GM06990 (cell line): ENCODE results near the gene FANCL.
"Not testable (repeated sequence)": the region's sequence is repeated elsewhere in the genome, so short reads cannot be mapped to it uniquely, and the experiment has no call there.

Experiments
- DNase-seq: peaks from one replicate; pipeline ENCODE4 v3.0.0-alpha.2; 2011; ENCODE audit not compliant: insufficient read length; ENCODE audit errors: extremely low read depth
- H3K27me3 ChIP-seq: replicated peaks from 2 replicates; pipeline ENCODE4 v1.6.0; 2011; ENCODE audit warnings: low read length; ENCODE audit not compliant: control insufficient read depth, insufficient read depth
- H3K36me3 ChIP-seq: 2 replicates; pipeline ENCODE4 v1.5.1; 2011; ENCODE audit warnings: low read length; ENCODE audit not compliant: control insufficient read depth, insufficient read depth
- H3K4me3 ChIP-seq: replicated peaks from 2 replicates; pipeline ENCODE4 v1.5.1; 2011; ENCODE audit warnings: low read depth, mild to moderate bottlenecking, control low read depth, low read length
- CTCF ChIP-seq: IDR thresholded peaks from 2 replicates; pipeline ENCODE4 v1.5.1; 2011; ENCODE audit warnings: low read length, control low read depth, mild to moderate bottlenecking, inconsistent platforms; ENCODE audit not compliant: insufficient read depth, poor library complexity, severe bottlenecking

FANCL gene

GRCh38 chr2:58182527-58182926 is 58.6 kb downstream of the FANCL start:
- Histone ChIP-seq H3K36me3 (no peaks in the 10 kb centered on the region), H3K4me3 (no peak overlapping the region), H3K27me3 (no peaks in the 10 kb centered on the region)
- TF ChIP-seq CTCF = no peak
- DNase-seq = no peak

GRCh38 chr2:58180635-58181034 is 60.5 kb downstream of the FANCL start:
- no peaks in the 10 kb centered on the region for H3K27me3 ChIP-seq
- no peak for DNase-seq
- no peak overlapping the region for H3K4me3 ChIP-seq
- no peak for TF ChIP-seq CTCF
- no peaks in the 10 kb centered on the region for H3K36me3 ChIP-seq

GRCh38 chr2:58180175-58180574 is 61.0 kb downstream of the FANCL start:
- H3K27me3 ChIP-seq, DNase-seq, H3K36me3 ChIP-seq, H3K4me3 ChIP-seq: not testable (repeated sequence)

GRCh38 chr2:58177187-58177586 is 63.9 kb downstream of the FANCL start:
- not testable (repeated sequence) for H3K27me3 ChIP-seq, DNase-seq, H3K36me3 ChIP-seq, H3K4me3 ChIP-seq

- not testable (repeated sequence) for H3K27me3 ChIP-seq, DNase-seq, H3K4me3 ChIP-seq, H3K36me3 ChIP-seq
These were observed 69.3 kb downstream of the FANCL start for GRCh38 chr2:58171831-58172230.

- H3K4me3 ChIP-seq, H3K27me3 ChIP-seq, DNase-seq, H3K36me3 ChIP-seq: not testable (repeated sequence)
These were observed 70.7 kb downstream of the FANCL start for GRCh38 chr2:58170334-58170933.

GRCh38 chr2:58169845-58170244 is 71.3 kb downstream of the FANCL start:
- DNase-seq, H3K36me3 ChIP-seq, H3K27me3 ChIP-seq: not testable (repeated sequence)

GRCh38 chr2:58168130-58168529 is 73.0 kb downstream of the FANCL start:
- H3K27me3 ChIP-seq, H3K4me3 ChIP-seq, DNase-seq, H3K36me3 ChIP-seq: not testable (repeated sequence)

More at GRCh38 chr2:58169845-58170244, 71.3 kb downstream of the FANCL start:
- not testable (repeated sequence) for H3K4me3 ChIP-seq

- no peak for DNase-seq
- no peak for TF ChIP-seq CTCF
- Histone ChIP-seq H3K36me3 (peaks cover 2% of the 10 kb centered on the region; the same call in 1 of the 2 replicates), H3K4me3 (no peak overlapping the region), H3K27me3 (no peaks in the 10 kb centered on the region)
These were observed 77.2 kb downstream of the FANCL start for GRCh38 chr2:58163913-58164312.
